AG20443 (cell line): Measurements from ENCODE around the gene CNPPD1.
"Not testable (repeated sequence)": the region's sequence is repeated elsewhere in the genome, so short reads cannot be mapped to it uniquely, and the experiment has no call there.

Experiments used
- DNase-seq: peaks from one replicate; pipeline ENCODE4 v3.0.0; 2012; ENCODE audit warnings: low spot score, mixed read lengths

CNPPD1 gene

GRCh38 chr2:219207884-219208740 is 31.4 kb upstream of the CNPPD1 start:
- peak; percentile 32 for DNase-seq

- no peak for DNase-seq
Measured at GRCh38 chr2:219207134-219207883, 30.6 kb upstream of the CNPPD1 start.

GRCh38 chr2:219206328-219207133 is 29.8 kb upstream of the CNPPD1 start, which contains the start of gene ZFAND2B:
TSS of gene ZFAND2B (plus strand) at chr2:219206782. CDS start at chr2:219206988, 206 bp downstream.
- DNase-seq = peak; percentile 99

- DNase-seq = no peak
Measured at GRCh38 chr2:219205981-219206327, 29.2 kb upstream of the CNPPD1 start.

- DNase-seq = no peak
Measured at GRCh38 chr2:219205165-219205538, 28.4 kb upstream of the CNPPD1 start.

- no peak for DNase-seq
Measured at GRCh38 chr2:219204425-219205164, 27.9 kb upstream of the CNPPD1 start.

GRCh38 chr2:219201331-219201730 is 24.6 kb upstream of the CNPPD1 start:
- DNase-seq = not testable (repeated sequence)

DNA sequence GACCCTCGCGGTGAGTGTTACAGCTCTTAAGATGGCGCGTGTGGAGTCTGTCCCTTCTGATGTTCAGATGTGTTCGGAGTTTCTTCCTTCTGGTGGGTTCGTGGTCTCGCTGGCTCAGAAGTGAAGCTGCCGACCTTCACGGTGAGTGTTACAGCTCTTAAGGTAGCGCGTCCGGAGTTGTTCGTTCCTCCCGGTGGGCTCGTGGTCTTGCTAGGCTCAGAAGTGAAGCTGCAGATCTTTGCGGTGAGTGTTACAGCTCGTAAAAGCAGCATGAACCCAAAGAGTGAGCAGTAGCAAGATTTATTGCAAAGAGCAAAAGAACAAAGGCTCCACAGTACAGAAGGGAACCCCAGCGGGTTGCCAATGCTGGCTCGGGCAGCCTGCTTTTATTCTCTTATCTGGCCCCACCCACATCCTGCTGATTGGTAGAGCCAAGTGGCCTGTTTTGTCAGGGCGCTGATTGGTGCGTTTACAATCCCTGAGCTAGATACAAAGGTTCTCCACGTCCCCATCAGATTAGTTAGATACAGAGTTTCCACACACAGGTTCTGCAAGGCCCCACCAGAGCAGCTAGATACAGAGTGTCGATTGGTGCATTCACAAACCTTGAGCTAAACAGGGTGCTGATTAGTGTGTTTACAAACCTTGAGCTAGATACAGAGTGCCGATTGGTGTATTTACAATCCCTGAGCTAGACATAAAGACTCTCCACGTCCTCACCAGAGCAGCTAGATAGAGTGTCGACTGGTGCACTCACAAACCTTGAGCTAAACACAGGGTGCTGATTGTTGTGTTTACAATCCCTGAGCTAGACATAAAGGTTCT is 24.0 kb upstream of the CNPPD1 start:
- not testable (repeated sequence) for DNase-seq

- DNase-seq = no peak
Measured at GRCh38 chr2:219199470-219200211, 22.9 kb upstream of the CNPPD1 start.

GRCh38 chr2:219198974-219199373 is 22.2 kb upstream of the CNPPD1 start:
- DNase-seq = no peak

GRCh38 chr2:219197388-219197787 is 20.7 kb upstream of the CNPPD1 start:
- DNase-seq = no peak

- no peak for DNase-seq
Measured at GRCh38 chr2:219186754-219187456, 10.2 kb upstream of the CNPPD1 start.

DNA sequence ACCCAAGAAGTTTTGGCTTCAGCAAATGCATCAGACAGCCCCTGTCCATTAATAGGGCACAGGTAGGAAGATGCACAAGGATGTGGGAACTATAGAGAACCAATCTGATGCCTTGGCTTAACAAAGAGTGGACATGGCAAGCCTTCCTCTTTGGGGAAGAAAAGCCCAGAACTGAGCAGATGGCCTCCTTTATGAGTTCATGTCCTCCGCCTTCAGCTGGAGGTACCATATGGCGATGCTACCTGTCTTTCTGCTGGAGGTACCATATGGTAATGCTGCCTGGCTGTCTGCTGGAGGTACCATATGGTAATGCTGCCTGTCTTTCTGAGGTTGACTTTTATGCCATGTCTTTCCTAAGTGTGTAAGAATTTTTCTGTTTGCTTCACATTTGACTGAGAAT is 7.4 kb upstream of the CNPPD1 start:
- no peak for DNase-seq

- no peak for DNase-seq
Measured at GRCh38 chr2:219183151-219183772, 6.5 kb upstream of the CNPPD1 start.

DNA sequence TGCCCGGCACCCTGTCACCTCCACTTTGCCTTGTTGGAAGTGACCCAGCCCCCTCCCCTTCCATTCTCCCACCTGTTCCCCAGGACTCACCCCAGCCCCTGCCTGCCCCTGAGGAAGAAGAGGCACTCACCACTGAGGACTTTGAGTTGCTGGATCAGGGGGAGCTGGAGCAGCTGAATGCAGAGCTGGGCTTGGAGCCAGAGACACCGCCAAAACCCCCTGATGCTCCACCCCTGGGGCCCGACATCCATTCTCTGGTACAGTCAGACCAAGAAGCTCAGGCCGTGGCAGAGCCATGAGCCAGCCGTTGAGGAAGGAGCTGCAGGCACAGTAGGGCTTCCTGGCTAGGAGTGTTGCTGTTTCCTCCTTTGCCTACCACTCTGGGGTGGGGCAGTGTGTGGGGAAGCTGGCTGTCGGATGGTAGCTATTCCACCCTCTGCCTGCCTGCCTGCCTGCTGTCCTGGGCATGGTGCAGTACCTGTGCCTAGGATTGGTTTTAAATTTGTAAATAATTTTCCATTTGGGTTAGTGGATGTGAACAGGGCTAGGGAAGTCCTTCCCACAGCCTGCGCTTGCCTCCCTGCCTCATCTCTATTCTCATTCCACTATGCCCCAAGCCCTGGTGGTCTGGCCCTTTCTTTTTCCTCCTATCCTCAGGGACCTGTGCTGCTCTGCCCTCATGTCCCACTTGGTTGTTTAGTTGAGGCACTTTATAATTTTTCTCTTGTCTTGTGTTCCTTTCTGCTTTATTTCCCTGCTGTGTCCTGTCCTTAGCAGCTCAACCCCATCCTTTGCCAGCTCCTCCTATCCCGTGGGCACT is 5.8 kb upstream of the CNPPD1 start:
- no peak for DNase-seq

DNA sequence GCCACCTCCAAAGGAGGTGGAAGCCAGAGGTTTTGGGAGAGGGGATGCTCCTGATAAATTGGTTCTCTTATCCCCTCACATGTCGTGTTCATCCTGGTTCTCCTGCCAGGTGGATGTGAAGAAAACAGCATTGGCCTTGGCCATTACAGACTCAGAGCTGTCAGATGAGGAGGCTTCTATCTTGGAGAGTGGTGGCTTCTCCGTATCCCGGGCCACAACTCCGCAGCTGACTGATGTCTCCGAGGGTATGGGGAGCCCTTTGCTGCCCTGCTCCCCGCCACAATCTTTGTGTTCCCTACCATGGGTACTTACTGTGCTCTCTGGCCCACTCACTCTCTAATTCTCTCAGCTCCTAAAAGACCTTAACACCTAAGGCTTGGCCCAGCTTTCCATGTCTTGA is 4.8 kb upstream of the CNPPD1 start:
- no peak for DNase-seq

DNA sequence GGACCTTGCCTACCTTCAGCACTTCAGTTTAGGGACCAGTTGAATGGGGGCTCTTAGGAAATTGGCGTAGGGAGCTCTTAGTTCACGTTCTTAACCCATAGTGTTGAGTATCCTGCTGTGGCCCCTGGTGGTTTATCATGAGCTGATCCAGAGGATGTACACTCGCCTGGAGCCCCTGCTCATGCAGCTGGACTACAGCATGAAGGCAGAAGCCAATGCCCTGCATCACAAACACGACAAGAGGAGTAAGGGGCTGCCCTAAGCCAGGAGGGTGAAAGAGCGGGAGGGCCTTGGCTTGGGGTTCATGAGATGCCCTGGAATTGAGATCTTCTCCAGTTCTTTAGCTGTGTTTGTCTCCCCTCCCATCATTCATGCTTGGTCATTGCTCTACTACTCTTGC is 4.2 kb upstream of the CNPPD1 start:
- DNase-seq = no peak
